Hepatocyte (in vitro differentiated cells): ENCODE data around the gene CD81. TPM values are rescaled to one million over a fixed set of nuclear protein-coding genes. Genes with fewer than 3 reads are reported as not detected.

Source experiments
- DNase-seq: peaks from one replicate; pipeline ENCODE4 v3.0.0-alpha.2; 2016; ENCODE audit warnings: low spot score
- H2AFZ ChIP-seq: fragments of 200-600 bp; sonication (generic); 2 replicates; pipeline ENCODE4 v1.6.0; 2016; ENCODE audit warnings: antibody characterized with exemption, mild to moderate bottlenecking
- H3K27ac ChIP-seq: fragments of 200-600 bp; sonication (generic); 2 replicates; pipeline ENCODE4 v1.5.1; 2016; ENCODE audit warnings: mild to moderate bottlenecking
- H3K27me3 ChIP-seq: fragments of 200-600 bp; sonication (generic); 2 replicates; pipeline ENCODE4 v1.6.1; 2016
- H3K36me3 ChIP-seq: fragments of 200-600 bp; sonication (generic); replicated peaks from 2 replicates; pipeline ENCODE4 v1.5.1; 2016; ENCODE audit warnings: low read depth; ENCODE audit not compliant: insufficient read depth
- H3K4me1 ChIP-seq: fragments of 200-600 bp; sonication (generic); 2 replicates; pipeline ENCODE4 v1.5.1; 2016; ENCODE audit warnings: mild to moderate bottlenecking, moderate library complexity; ENCODE audit not compliant: insufficient read depth
- H3K4me2 ChIP-seq: fragments of 200-600 bp; sonication (generic); 2 replicates; pipeline ENCODE4 v1.6.0; 2016
- H3K4me3 ChIP-seq: fragments of 200-600 bp; sonication (generic); 2 replicates; pipeline ENCODE4 v1.5.1; 2016; ENCODE audit warnings: mild to moderate bottlenecking
- H3K79me2 ChIP-seq: fragments of 200-600 bp; sonication (generic); 2 replicates; pipeline ENCODE4 v1.6.0; 2017; ENCODE audit warnings: mild to moderate bottlenecking
- H3K9me2 ChIP-seq: fragments of 200-600 bp; sonication (generic); replicated peaks from 2 replicates; pipeline ENCODE4 v1.6.0; 2017; ENCODE audit warnings: mild to moderate bottlenecking; ENCODE audit not compliant: insufficient read depth
- H3K9me3 ChIP-seq: fragments of 200-600 bp; sonication (generic); 2 replicates; pipeline ENCODE4 v1.5.1; 2016; ENCODE audit warnings: low read depth, mild to moderate bottlenecking
- H4K20me1 ChIP-seq: fragments of 200-600 bp; sonication (generic); 2 replicates; pipeline ENCODE4 v1.6.0; 2016; ENCODE audit warnings: mild to moderate bottlenecking; ENCODE audit not compliant: insufficient read depth, poor library complexity, severe bottlenecking
- EZH2 ChIP-seq: fragments of 200-600 bp; sonication (generic); IDR thresholded peaks from 2 replicates; pipeline ENCODE4 v1.6.1; 2016; ENCODE audit warnings: antibody characterized with exemption, mild to moderate bottlenecking, borderline replicate concordance
- EZH2phosphoT487 ChIP-seq: fragments of 200-600 bp; sonication (generic); IDR thresholded peaks from one replicate; pipeline ENCODE4 v1.6.1; 2018; ENCODE audit warnings: antibody characterized with exemption, mild to moderate bottlenecking, low read depth, moderate library complexity; ENCODE audit not compliant: unreplicated experiment, severe bottlenecking
- WGBS: methylation state at CpG from one replicate; pipeline ENCODE4 v1.1.6; 2016; ENCODE audit warnings: low lambda C conversion rate; ENCODE audit errors: missing lambda C conversion rate; 5-methylcytosine and 5-hydroxymethylcytosine counted together
- polyA plus RNA-seq: library from polyadenylated mRNA; unstranded; fragments of >200 nt; fragmentation: Nextera tagmentation; extraction: Ambion mirVana; gene quantifications from 2 replicates; pipeline ENCODE4 v1.2.1, GENCODE V29; 2016
- total RNA-seq: library from RNA; depleted of rRNA; stranded (reverse); fragments of >200 nt; gene quantifications from 2 replicates; pipeline ENCODE4 v1.2.3, GENCODE V29; 2014
- TF ChIP-seq, protein P1 (sequence below): fragments of 200-600 bp; sonication (generic); IDR thresholded peaks from 2 replicates; pipeline ENCODE4 v1.5.1; 2016; ENCODE audit warnings: antibody characterized with exemption, mild to moderate bottlenecking; ENCODE audit not compliant: poor library complexity

The CD81 gene
- total and polyA plus RNA-seq, 2 experiments from 2014 or later = 233 to 472 TPM

DNA sequence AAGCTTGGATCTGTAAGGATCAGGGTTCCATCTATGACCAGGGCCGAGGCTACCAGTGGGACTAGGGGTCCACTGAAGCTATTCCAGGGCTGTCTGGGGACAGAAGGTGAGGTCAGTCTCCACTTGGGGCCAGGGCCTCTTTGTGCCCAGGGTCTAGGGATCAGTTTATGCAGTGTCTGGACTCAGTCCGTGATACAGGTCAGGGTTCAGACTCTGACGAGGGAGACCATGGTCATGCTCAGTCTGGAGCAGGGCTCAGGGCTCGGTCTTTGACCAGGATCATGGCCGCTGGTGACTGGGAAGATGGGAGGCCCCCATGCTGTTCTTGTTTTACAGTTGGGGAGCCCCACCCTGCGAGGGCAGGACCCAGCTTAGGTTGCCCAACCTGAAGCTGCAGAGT is 35.2 kb downstream of the CD81 start:
- Histone ChIP-seq H3K36me3 (no peaks in the 10 kb centered on the region), H3K4me2 (no peak overlapping the region), H3K27ac (no peak overlapping the region), H3K9me2 (no peaks in the 10 kb centered on the region), H2AFZ (no peak overlapping the region), H3K4me1 (peaks cover 21% of the 10 kb centered on the region), H3K4me3 (no peak overlapping the region), H4K20me1 (no peaks in the 10 kb centered on the region), H3K27me3 (no peaks in the 10 kb centered on the region), H3K79me2 (no peaks in the 10 kb centered on the region), H3K9me3 (no peaks in the 10 kb centered on the region)
- TF ChIP-seq EZH2phosphoT487 (no peak), EZH2 (no peak)
- WGBS = 90% methylated on average over 6 of the region's 6 CpGs
- no peak for DNase-seq

DNA sequence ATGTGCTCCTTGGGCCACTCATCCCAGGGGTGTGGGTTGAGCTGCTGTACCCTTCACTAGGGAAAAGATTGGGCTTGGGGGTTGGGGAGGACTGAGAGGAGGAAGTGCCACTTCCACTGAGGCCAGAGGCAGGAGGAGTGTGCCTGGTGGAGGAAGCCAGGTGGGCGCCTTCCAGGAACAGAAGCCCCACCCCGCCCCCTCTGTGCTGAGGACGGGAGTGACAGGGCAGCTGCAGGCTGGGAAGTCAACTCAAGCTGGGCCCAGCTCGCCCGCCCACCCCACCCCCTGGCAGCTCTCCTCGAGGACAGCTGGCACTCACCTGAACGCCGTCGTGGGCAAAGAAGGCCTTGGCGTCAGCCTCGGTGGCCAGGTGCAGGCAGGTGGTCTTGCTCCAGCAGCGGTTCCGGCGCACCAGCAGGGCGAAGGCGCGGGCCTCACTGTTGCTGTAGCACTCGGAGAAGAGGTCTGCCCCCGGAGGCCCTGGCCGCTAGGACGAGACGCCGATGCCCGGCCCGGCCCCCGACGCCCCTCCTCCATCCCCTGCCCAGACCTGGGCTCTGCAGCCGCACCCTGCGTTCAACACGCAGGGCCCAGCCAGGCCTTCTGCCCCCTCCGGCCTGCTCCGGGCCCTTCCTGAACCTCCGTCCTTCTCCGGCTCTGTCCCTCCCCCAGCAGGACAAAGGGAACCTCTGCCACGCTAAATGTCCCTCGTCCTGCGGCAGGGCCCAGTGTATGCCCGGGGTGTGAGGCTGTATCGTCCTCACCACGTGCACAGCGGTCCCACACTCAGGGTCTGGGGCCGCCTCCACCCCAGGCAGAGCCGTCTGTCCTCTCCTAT is 36.9 kb downstream of the CD81 start:
- Histone ChIP-seq H3K79me2 (no peaks in the 10 kb centered on the region), H3K9me3 (no peaks in the 10 kb centered on the region), H3K27ac (no peak overlapping the region), H3K4me2 (no peak overlapping the region), H3K9me2 (no peaks in the 10 kb centered on the region), H4K20me1 (no peaks in the 10 kb centered on the region), H3K4me3 (no peak overlapping the region), H3K4me1 (peaks cover 16% of the 10 kb centered on the region), H2AFZ (no peak overlapping the region), H3K27me3 (no peaks in the 10 kb centered on the region), H3K36me3 (no peaks in the 10 kb centered on the region)
- 94% methylated on average over 37 of the region's 43 CpGs for WGBS
- no peak for DNase-seq
- TF ChIP-seq, protein P1, sequence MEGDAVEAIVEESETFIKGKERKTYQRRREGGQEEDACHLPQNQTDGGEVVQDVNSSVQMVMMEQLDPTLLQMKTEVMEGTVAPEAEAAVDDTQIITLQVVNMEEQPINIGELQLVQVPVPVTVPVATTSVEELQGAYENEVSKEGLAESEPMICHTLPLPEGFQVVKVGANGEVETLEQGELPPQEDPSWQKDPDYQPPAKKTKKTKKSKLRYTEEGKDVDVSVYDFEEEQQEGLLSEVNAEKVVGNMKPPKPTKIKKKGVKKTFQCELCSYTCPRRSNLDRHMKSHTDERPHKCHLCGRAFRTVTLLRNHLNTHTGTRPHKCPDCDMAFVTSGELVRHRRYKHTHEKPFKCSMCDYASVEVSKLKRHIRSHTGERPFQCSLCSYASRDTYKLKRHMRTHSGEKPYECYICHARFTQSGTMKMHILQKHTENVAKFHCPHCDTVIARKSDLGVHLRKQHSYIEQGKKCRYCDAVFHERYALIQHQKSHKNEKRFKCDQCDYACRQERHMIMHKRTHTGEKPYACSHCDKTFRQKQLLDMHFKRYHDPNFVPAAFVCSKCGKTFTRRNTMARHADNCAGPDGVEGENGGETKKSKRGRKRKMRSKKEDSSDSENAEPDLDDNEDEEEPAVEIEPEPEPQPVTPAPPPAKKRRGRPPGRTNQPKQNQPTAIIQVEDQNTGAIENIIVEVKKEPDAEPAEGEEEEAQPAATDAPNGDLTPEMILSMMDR = no peak
- TF ChIP-seq EZH2 (no peak), EZH2phosphoT487 (no peak)

DNA sequence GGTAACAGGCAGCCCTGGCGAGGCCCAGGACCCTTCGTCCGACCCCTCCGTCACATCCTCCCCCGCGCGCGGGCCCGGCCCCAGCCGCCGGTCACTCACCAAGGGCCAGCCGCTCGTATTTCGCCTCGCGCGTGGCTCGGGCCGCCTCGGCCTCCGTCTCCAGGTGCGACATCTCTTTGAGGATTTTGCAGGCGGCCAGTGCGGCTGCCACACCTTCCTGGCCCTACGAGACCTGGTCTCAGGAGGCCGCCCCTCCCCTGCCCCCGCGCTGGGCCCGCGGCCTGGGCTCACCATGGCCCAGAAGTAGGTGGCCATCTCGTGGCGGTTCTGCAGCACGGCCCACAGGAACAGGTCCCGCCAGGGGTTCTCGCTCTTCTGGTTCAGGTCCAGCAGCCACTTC is 37.5 kb downstream of the CD81 start:
- Histone ChIP-seq H3K27me3 (no peaks in the 10 kb centered on the region), H3K9me2 (no peaks in the 10 kb centered on the region), H3K4me1 (peaks cover 9% of the 10 kb centered on the region), H4K20me1 (no peaks in the 10 kb centered on the region), H3K4me3 (no peak overlapping the region), H3K4me2 (no peak overlapping the region), H3K27ac (no peak overlapping the region), H3K79me2 (no peaks in the 10 kb centered on the region), H2AFZ (no peak overlapping the region), H3K9me3 (no peaks in the 10 kb centered on the region), H3K36me3 (no peaks in the 10 kb centered on the region)
- TF ChIP-seq EZH2phosphoT487 (no peak), EZH2 (no peak)
- TF ChIP-seq, protein P1 = no peak
- WGBS = 94% methylated on average over 15 of the region's 35 CpGs
- DNase-seq = no peak

DNA sequence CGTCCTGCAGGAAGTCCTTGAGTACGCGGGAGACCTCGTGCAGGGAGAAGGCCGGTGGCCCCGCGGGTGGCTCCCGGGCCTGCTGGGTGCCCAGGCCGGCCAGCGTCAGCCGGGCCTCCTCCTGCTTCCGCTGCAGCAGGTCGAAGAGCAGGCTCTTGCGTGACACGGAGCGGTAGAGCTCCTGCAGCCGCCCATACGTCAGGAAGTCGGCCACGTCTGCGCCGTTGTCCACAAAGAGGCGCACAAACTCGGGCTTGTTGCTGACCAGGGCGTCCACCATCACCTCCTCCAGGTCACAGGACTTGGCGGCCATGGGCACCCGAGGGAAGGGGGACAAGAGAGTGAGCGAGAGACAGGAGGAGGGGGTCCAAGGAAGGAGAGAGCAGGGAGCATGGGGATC is 38.1 kb downstream of the CD81 start:
- Histone ChIP-seq H3K4me3 (no peak overlapping the region), H3K36me3 (no peaks in the 10 kb centered on the region), H3K79me2 (no peaks in the 10 kb centered on the region), H3K27me3 (no peaks in the 10 kb centered on the region), H3K4me2 (no peak overlapping the region), H3K9me3 (no peaks in the 10 kb centered on the region), H4K20me1 (no peaks in the 10 kb centered on the region), H3K4me1 (peaks cover 4% of the 10 kb centered on the region), H3K9me2 (no peaks in the 10 kb centered on the region), H2AFZ (no peak overlapping the region), H3K27ac (no peak overlapping the region)
- DNase-seq = no peak
- WGBS = 95% methylated on average over 28 of the region's 28 CpGs
- TF ChIP-seq, protein P1 = no peak
- TF ChIP-seq EZH2phosphoT487 (no peak), EZH2 (no peak)
